Liver (tissue), 9 donors: ENCODE data around the gene FAM163A. TPM values are rescaled to one million over a fixed set of nuclear protein-coding genes. Genes with fewer than 3 reads are reported as not detected.

Source experiments
- DNase-seq: peaks from one replicate; pipeline ENCODE4 v3.0.0-alpha.2; 2017; ENCODE audit warnings: low spot score
- H3K27ac ChIP-seq, 2 donors: one replicate each; pipeline ENCODE4 v1.7.0; 2013; ENCODE audit warnings: inconsistent platforms in 2 of 2, low read length in 2 of 2, control low read depth in 1 of 2, low read depth in 1 of 2, mild to moderate bottlenecking in 1 of 2
- H3K27me3 ChIP-seq, 4 donors: one replicate each; pipeline versions ENCODE4 v1.6.1 to v1.7.0; 2013; ENCODE audit warnings: low read length in 3 of 4, inconsistent platforms in 1 of 4, mild to moderate bottlenecking in 1 of 4, moderate library complexity in 1 of 4; ENCODE audit not compliant: control insufficient read depth in 4 of 4, insufficient read depth in 4 of 4
- H3K36me3 ChIP-seq, 4 donors: one replicate each; pipeline versions ENCODE4 v1.6.1 to v1.7.0; 2013; ENCODE audit warnings: low read length in 3 of 4, mild to moderate bottlenecking in 3 of 4, low read depth in 1 of 4, moderate library complexity in 1 of 4; ENCODE audit not compliant: control insufficient read depth in 4 of 4, insufficient read depth in 3 of 4
- H3K4me1 ChIP-seq, 4 donors: one replicate each; pipeline versions ENCODE4 v1.6.1 to v1.7.0; 2013; ENCODE audit warnings: low read length in 3 of 4, mild to moderate bottlenecking in 3 of 4, moderate library complexity in 1 of 4; ENCODE audit not compliant: control insufficient read depth in 4 of 4, insufficient read depth in 4 of 4
- H3K4me3 ChIP-seq, 3 donors: one replicate each; pipeline versions ENCODE4 v1.6.1 to v1.7.0; 2013; ENCODE audit warnings: low read length in 3 of 3, control low read depth in 1 of 3, low read depth in 1 of 3, mild to moderate bottlenecking in 1 of 3
- H3K9ac ChIP-seq, 2 donors: one replicate each; pipeline ENCODE4 v1.7.0; 2013; ENCODE audit warnings: low read length in 2 of 2, mild to moderate bottlenecking in 2 of 2, moderate library complexity in 2 of 2, control low read depth in 1 of 2, low read depth in 1 of 2
- H3K9me3 ChIP-seq, 4 donors: one replicate each; pipeline versions ENCODE4 v1.6.1 to v1.7.0; 2013; ENCODE audit warnings: low read length in 3 of 4; ENCODE audit not compliant: control insufficient read depth in 4 of 4
- FOXA1 ChIP-seq: IDR thresholded peaks from 2 replicates; pipeline ENCODE4 v1.6.1; 2016; ENCODE audit warnings: antibody characterized with exemption
- GABPA ChIP-seq, 2 donors: IDR thresholded peaks in 1 of 2; conservative IDR thresholded peaks in 1 of 2; 2 replicates each; pipeline ENCODE4 v1.6.1; 2016; ENCODE audit warnings: antibody characterized with exemption in 2 of 2, mild to moderate bottlenecking in 1 of 2, moderate library complexity in 1 of 2
- NR2F2 ChIP-seq: IDR thresholded peaks from 2 replicates; pipeline ENCODE4 v1.6.1; 2016; ENCODE audit warnings: antibody characterized with exemption
- RXRA ChIP-seq, 2 donors: IDR thresholded peaks; 2 replicates each; pipeline ENCODE4 v1.6.1; 2017 to 2018; ENCODE audit warnings: antibody characterized with exemption in 2 of 2, mild to moderate bottlenecking in 1 of 2
- SP1 ChIP-seq: IDR thresholded peaks from 2 replicates; pipeline ENCODE4 v1.6.1; 2018; ENCODE audit warnings: antibody characterized with exemption, mild to moderate bottlenecking
- TAF1 ChIP-seq: conservative IDR thresholded peaks from 2 replicates; pipeline ENCODE4 v1.6.1; 2016; ENCODE audit warnings: antibody characterized with exemption, mild to moderate bottlenecking
- WGBS: extraction: QIAGEN DNeasy Blood & Tissue Kit; methylation state at CpG from one replicate; pipeline ENCODE4 v1.1.7; 2013; 5-methylcytosine and 5-hydroxymethylcytosine counted together
- polyA plus RNA-seq, 2 donors: library from polyadenylated mRNA; stranded (reverse) in 1 of 2; unstranded in 1 of 2; fragments of 200-250 nt in 1 of 2; fragments of >200 nt in 1 of 2; fragmentation: Nextera tagmentation in 1 of 2; extraction: Ambion mirVana in 1 of 2; gene quantifications; one replicate each; pipeline versions ENCODE4 v1.2.1 to v1.2.3, GENCODE V29; 2013 to 2015
- total RNA-seq, 2 donors: library from RNA; depleted of rRNA; stranded (reverse); fragments of >200 nt; gene quantifications; one replicate each; pipeline ENCODE4 v1.2.3, GENCODE V29; 2014
- TF ChIP-seq, protein P1 (sequence below): IDR thresholded peaks from 2 replicates; pipeline ENCODE4 v1.6.1; 2016; ENCODE audit warnings: antibody characterized with exemption
- TF ChIP-seq, protein P2 (sequence below): fragments of 150-350 bp; IDR thresholded peaks from 2 replicates; pipeline ENCODE4 v1.5.1; 2017; ENCODE audit warnings: improper control_type of control experiment, low read depth, low read length; ENCODE audit not compliant: missing input control
- TF ChIP-seq, protein P3 (sequence below): IDR thresholded peaks from 2 replicates; pipeline ENCODE4 v1.6.1; 2016; ENCODE audit warnings: antibody characterized with exemption
- donor health status: healthy.
- donor health status: healthy.
- donor health status: healthy.
- donor health status: healthy.
- donor health status: healthy.

FAM163A gene
- total and polyA plus RNA-seq, 4 donors, result 0.07 TPM; not detected in 3

DNA sequence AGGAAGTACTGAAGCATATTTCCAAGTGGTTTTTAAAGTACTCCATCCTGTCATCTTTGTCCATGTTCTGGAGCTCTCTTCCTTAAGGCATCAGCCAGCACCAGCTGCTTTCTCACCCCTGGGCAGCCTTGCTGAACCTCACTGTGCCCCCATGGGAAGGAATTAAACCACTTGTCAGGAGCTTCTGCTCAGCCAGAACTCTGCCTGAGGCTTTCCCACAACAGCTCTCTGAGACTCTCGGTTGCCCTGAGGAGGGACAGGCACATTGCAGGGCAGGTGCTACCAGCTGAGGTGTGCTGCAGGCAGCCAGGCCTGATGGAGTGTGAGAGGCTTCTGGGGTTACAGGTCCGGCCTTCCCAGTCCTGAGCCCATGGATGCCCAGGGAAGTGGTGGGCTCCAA lies 30.9 kb downstream of the FAM163A start:
- no peak for TF ChIP-seq FOXA1
- TF ChIP-seq TAF1, result no peak
- DNase-seq, result no peak
- peaks cover 0 to 3% (median 1%) of the 10 kb centered on the region in 4 donors for H3K9me3 ChIP-seq
- H3K27me3 ChIP-seq, result no peaks in the 10 kb centered on the region
- no peak overlapping the region for H3K9ac ChIP-seq
- H3K4me1 ChIP-seq, result no peaks in the 10 kb centered on the region
- no peaks in the 10 kb centered on the region for H3K36me3 ChIP-seq
- no peak overlapping the region for H3K27ac ChIP-seq
- WGBS, result 93% methylated on average over 2 of the region's 2 CpGs
- H3K4me3 ChIP-seq, result no peak overlapping the region

DNA sequence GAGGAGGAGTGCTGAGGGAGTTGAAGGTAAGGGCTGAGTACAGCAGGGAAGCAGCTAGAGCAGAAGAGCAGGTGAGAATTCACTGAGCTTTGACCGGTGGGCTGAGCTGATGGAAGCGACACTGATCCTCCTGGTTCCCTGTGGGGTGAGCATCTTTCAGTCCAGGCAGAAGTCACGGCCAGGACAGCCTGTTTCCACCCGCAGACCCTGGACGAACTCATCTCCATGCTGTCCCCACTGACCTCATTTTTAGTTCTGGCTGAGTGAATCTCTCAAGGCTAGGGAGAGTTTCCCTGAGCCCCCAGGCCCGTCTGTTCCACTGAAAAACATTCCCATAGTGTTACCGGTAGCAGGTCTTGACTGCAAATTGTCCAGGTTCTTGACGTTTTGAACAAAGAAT lies 31.5 kb downstream of the FAM163A start:
- H3K4me3 ChIP-seq, result no peak overlapping the region
- peaks cover 0 to 3% (median 1%) of the 10 kb centered on the region in 4 donors for H3K9me3 ChIP-seq
- TF ChIP-seq TAF1, result no peak
- H3K36me3 ChIP-seq, result no peaks in the 10 kb centered on the region
- no peak overlapping the region for H3K9ac ChIP-seq
- H3K27ac ChIP-seq, result no peak overlapping the region
- no peaks in the 10 kb centered on the region for H3K27me3 ChIP-seq
- no peak for DNase-seq
- WGBS, result 87% methylated on average over 8 of the region's 8 CpGs
- no peaks in the 10 kb centered on the region for H3K4me1 ChIP-seq

DNA sequence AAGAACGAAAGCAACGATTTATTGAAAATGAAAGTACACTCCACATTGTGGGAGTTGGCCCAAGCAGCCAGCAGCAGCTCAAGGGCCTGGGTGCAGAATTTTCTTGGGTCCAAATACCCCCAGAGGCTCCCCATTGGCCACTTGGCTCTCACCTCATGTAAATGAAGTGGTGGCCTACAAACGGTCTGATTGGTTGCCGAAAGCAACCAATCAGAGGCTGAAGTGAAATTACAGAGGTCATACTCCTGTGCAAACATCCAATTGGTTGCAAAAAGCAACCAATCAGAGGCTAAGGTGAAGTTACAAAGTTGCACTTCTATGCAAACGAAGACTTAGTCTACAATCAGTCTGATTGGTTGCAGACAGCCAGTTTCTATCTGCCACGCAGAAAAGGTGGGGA lies 31.9 kb downstream of the FAM163A start:
- Histone ChIP-seq H3K27ac (no peak overlapping the region), H3K36me3 (no peaks in the 10 kb centered on the region), H3K4me1 (no peaks in the 10 kb centered on the region), H3K27me3 (no peaks in the 10 kb centered on the region), H3K4me3 (no peak overlapping the region), H3K9ac (no peak overlapping the region), H3K9me3 (peaks cover 0 to 3% (median 1%) of the 10 kb centered on the region in 4 donors)
- TF ChIP-seq SP1 (no peak), FOXA1 (no peak), NR2F2 (no peak)
- TF ChIP-seq, protein P1, sequence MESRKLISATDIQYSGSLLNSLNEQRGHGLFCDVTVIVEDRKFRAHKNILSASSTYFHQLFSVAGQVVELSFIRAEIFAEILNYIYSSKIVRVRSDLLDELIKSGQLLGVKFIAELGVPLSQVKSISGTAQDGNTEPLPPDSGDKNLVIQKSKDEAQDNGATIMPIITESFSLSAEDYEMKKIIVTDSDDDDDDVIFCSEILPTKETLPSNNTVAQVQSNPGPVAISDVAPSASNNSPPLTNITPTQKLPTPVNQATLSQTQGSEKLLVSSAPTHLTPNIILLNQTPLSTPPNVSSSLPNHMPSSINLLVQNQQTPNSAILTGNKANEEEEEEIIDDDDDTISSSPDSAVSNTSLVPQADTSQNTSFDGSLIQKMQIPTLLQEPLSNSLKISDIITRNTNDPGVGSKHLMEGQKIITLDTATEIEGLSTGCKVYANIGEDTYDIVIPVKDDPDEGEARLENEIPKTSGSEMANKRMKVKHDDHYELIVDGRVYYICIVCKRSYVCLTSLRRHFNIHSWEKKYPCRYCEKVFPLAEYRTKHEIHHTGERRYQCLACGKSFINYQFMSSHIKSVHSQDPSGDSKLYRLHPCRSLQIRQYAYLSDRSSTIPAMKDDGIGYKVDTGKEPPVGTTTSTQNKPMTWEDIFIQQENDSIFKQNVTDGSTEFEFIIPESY, result no peak
- TF ChIP-seq, protein P2, sequence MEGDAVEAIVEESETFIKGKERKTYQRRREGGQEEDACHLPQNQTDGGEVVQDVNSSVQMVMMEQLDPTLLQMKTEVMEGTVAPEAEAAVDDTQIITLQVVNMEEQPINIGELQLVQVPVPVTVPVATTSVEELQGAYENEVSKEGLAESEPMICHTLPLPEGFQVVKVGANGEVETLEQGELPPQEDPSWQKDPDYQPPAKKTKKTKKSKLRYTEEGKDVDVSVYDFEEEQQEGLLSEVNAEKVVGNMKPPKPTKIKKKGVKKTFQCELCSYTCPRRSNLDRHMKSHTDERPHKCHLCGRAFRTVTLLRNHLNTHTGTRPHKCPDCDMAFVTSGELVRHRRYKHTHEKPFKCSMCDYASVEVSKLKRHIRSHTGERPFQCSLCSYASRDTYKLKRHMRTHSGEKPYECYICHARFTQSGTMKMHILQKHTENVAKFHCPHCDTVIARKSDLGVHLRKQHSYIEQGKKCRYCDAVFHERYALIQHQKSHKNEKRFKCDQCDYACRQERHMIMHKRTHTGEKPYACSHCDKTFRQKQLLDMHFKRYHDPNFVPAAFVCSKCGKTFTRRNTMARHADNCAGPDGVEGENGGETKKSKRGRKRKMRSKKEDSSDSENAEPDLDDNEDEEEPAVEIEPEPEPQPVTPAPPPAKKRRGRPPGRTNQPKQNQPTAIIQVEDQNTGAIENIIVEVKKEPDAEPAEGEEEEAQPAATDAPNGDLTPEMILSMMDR, result no peak
- TF ChIP-seq, protein P3, sequence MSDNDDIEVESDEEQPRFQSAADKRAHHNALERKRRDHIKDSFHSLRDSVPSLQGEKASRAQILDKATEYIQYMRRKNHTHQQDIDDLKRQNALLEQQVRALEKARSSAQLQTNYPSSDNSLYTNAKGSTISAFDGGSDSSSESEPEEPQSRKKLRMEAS, result no peak
- 90% methylated on average over 6 of the region's 6 CpGs for WGBS
- no peak for DNase-seq

DNA sequence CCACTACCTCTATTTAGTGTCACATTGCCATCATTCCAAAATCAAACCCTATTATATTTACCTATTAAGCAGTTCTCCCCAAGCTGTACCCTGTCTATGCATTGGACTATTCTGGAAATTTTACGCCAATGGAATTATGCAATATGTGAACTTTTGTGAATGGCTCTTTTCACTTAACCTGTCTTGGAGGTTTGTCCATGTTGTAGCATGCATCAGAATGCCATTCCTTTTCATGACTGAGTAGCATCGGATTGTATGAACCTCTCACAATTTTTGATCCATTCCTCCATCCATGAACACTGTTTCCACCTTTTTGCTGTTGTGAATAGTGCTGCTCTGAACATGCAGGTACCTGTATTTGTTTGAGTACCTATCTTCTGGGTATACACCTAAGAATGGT lies 33.7 kb downstream of the FAM163A start:
- 90% methylated on average over 2 of the region's 2 CpGs for WGBS
- no peaks in the 10 kb centered on the region for H3K36me3 ChIP-seq
- H3K9me3 ChIP-seq, result peaks cover 0 to 3% (median 1%) of the 10 kb centered on the region in 4 donors
- no peaks in the 10 kb centered on the region for H3K4me1 ChIP-seq
- H3K27ac ChIP-seq, result no peak overlapping the region
- TF ChIP-seq GABPA (IDR thresholded peaks at IDR 0.05 in 1 of 2, conservative IDR thresholded peaks at IDR 0.05 in 1 of 2), result no peak
- no peak for TF ChIP-seq RXRA (IDR thresholded peaks at IDR 0.05)
- TF ChIP-seq, protein P1, result no peak
- H3K9ac ChIP-seq, result no peak overlapping the region
- DNase-seq, result no peak
- no peak overlapping the region for H3K4me3 ChIP-seq
- H3K27me3 ChIP-seq, result no peaks in the 10 kb centered on the region
